CD4-positive, alpha-beta T cell (primary cell): ENCODE results near the gene PLCD3. TPM values are rescaled to one million over a fixed set of nuclear protein-coding genes. Genes with fewer than 3 reads are reported as not detected.

Experiments used
- ATAC-seq: fragments of 200-7000 bp; cut with Tn5 transposase; one replicate; pipeline ENCODE4 v1.10.0; 2022; ENCODE audit warnings: mild to moderate bottlenecking; ENCODE audit not compliant: poor library complexity
- CTCF ChIA-PET: fragments of 350-600 bp; sonication (Branson Sonifier 250); formaldehyde crosslinking; loops from one replicate; lab custom pipeline; 2021; ENCODE audit warnings: antibody characterized with exemption, inconsistent platforms; lab: Charles Lee
- POLR2A ChIA-PET: fragments of 350-600 bp; sonication (Branson Sonifier 250); formaldehyde crosslinking; loops from one replicate; lab custom pipeline; 2021; ENCODE audit warnings: antibody characterized with exemption, inconsistent platforms; lab: Charles Lee
- DNase-seq, 14 experiments: peaks; one replicate each; pipeline ENCODE4 v3.0.0-alpha.2; 2013 to 2020; ENCODE audit warnings: mixed read lengths in 2 of 14
- H3K27ac ChIP-seq, 2 donors: one replicate each; pipeline versions ENCODE4 v1.5.1 to v1.7.0; 2013; ENCODE audit warnings: low read length in 2 of 2, low read depth in 1 of 2, mild to moderate bottlenecking in 1 of 2
- H3K27me3 ChIP-seq, 2 experiments: 1 replicate in 1 of 2; 2 replicates in 1 of 2; pipeline versions ENCODE4 v1.6.1 to v1.7.0; 2013; ENCODE audit warnings: low read length in 2 of 2, control low read depth in 1 of 2, mild to moderate bottlenecking in 1 of 2, moderate library complexity in 1 of 2; ENCODE audit not compliant: insufficient read depth in 2 of 2, control insufficient read depth in 1 of 2
- H3K36me3 ChIP-seq: one replicate; pipeline ENCODE4 v1.6.1; 2013; ENCODE audit warnings: low read length, control low read depth; ENCODE audit not compliant: insufficient read depth
- H3K4me1 ChIP-seq: one replicate; pipeline ENCODE4 v1.6.1; 2013; ENCODE audit warnings: low read length, control low read depth; ENCODE audit not compliant: insufficient read depth
- H3K4me3 ChIP-seq: one replicate; pipeline ENCODE4 v1.5.1; 2013; ENCODE audit warnings: mild to moderate bottlenecking, low read length, moderate library complexity
- H3K9me3 ChIP-seq, 2 experiments: 1 replicate in 1 of 2; 2 replicates in 1 of 2; pipeline versions ENCODE4 v1.6.1 to v1.7.0; 2013; ENCODE audit warnings: low read length in 2 of 2, mild to moderate bottlenecking in 2 of 2, control low read depth in 1 of 2, moderate library complexity in 1 of 2; ENCODE audit not compliant: control insufficient read depth in 1 of 2, insufficient read depth in 1 of 2
- H3K27ac Mint-ChIP-seq: one replicate; pipeline ENCODE4 v1.8.0; 2020; ENCODE audit warnings: mixed read lengths
- H3K27me3 Mint-ChIP-seq: one replicate; pipeline ENCODE4 v1.8.0; 2021; ENCODE audit warnings: mixed read lengths
- H3K36me3 Mint-ChIP-seq: one replicate; pipeline ENCODE4 v1.8.0; 2021; ENCODE audit warnings: low read depth, mixed read lengths
- H3K4me1 Mint-ChIP-seq: one replicate; pipeline ENCODE4 v1.8.0; 2021; ENCODE audit warnings: low read depth, mixed read lengths
- H3K4me3 Mint-ChIP-seq: one replicate; pipeline ENCODE4 v1.8.0; 2020; ENCODE audit warnings: mild to moderate bottlenecking, mixed read lengths
- H3K9me3 Mint-ChIP-seq: one replicate; pipeline ENCODE4 v1.8.0; 2020; ENCODE audit warnings: mixed read lengths
- intact Hi-C, 2 experiments: fragments of 100-400 bp; cut with DNase I in 1 of 2; cut with micrococcal nuclease in 1 of 2; formaldehyde crosslinking; loops; one replicate each; pipeline versions ENCODE4 v1.15.1 to v1.9.0; 2023 to 2025; cut with DNase I, micrococcal nuclease
- total RNA-seq, 174 experiments: library from RNA in 2 of 174; stranded (reverse) in 2 of 174; gene quantifications; one replicate each; pipeline ENCODE4 v1.2.3 and lab custom pipeline; 2021 to 2026
- TF ChIP-seq, protein P1 (sequence below): fragments of 200-600 bp; IDR thresholded peaks from one replicate; pipeline ENCODE4 v1.8.0; 2022; ENCODE audit warnings: antibody characterized with exemption, mild to moderate bottlenecking

PLCD3 gene
- total RNA-seq, 2 experiments from 2014 or later = 1.8 to 2.4 TPM

DNA sequence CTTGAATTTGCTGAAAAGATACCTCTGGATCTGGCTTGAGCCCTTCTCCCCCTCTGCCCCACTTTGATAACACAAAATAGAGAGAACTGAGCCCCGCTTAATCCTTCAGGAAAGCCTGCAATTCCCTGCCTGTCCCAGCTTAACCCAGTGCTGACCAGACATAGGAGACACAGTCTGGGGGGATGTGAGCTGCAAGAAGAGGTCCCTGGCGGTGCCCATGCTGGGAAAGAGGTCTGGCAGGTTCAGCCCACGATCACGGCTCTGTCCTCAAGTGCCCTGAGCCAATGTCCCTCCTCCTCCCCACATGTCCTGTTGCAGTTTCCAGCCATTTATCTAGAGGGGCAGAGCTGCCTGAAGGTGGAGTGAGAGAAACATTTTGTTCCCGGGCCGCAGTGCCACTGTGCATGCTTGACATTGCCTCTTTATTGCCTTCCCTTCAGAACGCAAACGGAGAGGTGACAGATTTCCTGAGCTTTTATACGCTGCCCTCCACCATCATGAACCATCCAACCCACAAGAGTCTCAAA is 29.0 kb downstream of the PLCD3 start:
- Mint-ChIP-seq H3K9me3 (no peaks in the 10 kb centered on the region), H3K4me3 (no peak overlapping the region), H3K27ac (no peak overlapping the region), H3K36me3 (peaks cover 73% of the 10 kb centered on the region), H3K27me3 (no peaks in the 10 kb centered on the region), H3K4me1 (peaks cover 7% of the 10 kb centered on the region)
- no peak overlapping the region for H3K4me3 ChIP-seq
- intact Hi-C loops = no loop called here
- H3K27me3 ChIP-seq = no peaks in the 10 kb centered on the region
- H3K9me3 ChIP-seq = no peaks in the 10 kb centered on the region
- peaks cover 86% of the 10 kb centered on the region for H3K36me3 ChIP-seq
- ChIA-PET CTCF (no interaction called here), POLR2A (no interaction called here)
- H3K27ac ChIP-seq = no peak overlapping the region
- ATAC-seq (no peak), DNase-seq (no peak)
- H3K4me1 ChIP-seq = no peaks in the 10 kb centered on the region
- TF ChIP-seq, protein P1, sequence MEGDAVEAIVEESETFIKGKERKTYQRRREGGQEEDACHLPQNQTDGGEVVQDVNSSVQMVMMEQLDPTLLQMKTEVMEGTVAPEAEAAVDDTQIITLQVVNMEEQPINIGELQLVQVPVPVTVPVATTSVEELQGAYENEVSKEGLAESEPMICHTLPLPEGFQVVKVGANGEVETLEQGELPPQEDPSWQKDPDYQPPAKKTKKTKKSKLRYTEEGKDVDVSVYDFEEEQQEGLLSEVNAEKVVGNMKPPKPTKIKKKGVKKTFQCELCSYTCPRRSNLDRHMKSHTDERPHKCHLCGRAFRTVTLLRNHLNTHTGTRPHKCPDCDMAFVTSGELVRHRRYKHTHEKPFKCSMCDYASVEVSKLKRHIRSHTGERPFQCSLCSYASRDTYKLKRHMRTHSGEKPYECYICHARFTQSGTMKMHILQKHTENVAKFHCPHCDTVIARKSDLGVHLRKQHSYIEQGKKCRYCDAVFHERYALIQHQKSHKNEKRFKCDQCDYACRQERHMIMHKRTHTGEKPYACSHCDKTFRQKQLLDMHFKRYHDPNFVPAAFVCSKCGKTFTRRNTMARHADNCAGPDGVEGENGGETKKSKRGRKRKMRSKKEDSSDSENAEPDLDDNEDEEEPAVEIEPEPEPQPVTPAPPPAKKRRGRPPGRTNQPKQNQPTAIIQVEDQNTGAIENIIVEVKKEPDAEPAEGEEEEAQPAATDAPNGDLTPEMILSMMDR = no peak

DNA sequence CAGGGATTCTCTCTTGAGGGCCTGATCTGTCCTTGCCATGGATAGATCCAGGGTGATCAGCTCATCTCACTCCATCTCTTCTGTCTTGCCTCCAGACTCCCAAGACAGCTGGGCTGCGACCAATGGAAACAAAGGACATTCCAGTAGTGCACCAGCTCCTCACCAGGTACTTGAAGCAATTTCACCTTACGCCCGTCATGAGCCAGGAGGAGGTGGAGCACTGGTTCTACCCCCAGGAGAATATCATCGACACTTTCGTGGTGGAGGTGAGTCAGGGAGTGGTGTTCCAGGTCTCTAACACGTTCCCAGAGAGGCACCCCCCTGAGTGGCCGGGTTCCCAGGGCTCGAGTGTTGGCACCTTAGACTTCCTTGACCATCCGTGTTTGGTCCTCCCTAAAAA is 29.5 kb downstream of the PLCD3 start:
- H3K27ac Mint-ChIP-seq = no peak overlapping the region
- H3K9me3 Mint-ChIP-seq = no peaks in the 10 kb centered on the region
- POLR2A ChIA-PET = no interaction called here
- DNase-seq (no peak), ATAC-seq (no peak)
- TF ChIP-seq, protein P1 = no peak
- CTCF ChIA-PET = no interaction called here
- Histone ChIP-seq H3K9me3 (no peaks in the 10 kb centered on the region), H3K27me3 (no peaks in the 10 kb centered on the region), H3K27ac (no peak overlapping the region), H3K4me1 (no peaks in the 10 kb centered on the region), H3K4me3 (no peak overlapping the region), H3K36me3 (peaks cover 89% of the 10 kb centered on the region)
- peaks cover 73% of the 10 kb centered on the region for H3K36me3 Mint-ChIP-seq
- no peak overlapping the region for H3K4me3 Mint-ChIP-seq
- intact Hi-C loops = no loop called here
- H3K4me1 Mint-ChIP-seq = peaks cover 7% of the 10 kb centered on the region
- H3K27me3 Mint-ChIP-seq = no peaks in the 10 kb centered on the region

DNA sequence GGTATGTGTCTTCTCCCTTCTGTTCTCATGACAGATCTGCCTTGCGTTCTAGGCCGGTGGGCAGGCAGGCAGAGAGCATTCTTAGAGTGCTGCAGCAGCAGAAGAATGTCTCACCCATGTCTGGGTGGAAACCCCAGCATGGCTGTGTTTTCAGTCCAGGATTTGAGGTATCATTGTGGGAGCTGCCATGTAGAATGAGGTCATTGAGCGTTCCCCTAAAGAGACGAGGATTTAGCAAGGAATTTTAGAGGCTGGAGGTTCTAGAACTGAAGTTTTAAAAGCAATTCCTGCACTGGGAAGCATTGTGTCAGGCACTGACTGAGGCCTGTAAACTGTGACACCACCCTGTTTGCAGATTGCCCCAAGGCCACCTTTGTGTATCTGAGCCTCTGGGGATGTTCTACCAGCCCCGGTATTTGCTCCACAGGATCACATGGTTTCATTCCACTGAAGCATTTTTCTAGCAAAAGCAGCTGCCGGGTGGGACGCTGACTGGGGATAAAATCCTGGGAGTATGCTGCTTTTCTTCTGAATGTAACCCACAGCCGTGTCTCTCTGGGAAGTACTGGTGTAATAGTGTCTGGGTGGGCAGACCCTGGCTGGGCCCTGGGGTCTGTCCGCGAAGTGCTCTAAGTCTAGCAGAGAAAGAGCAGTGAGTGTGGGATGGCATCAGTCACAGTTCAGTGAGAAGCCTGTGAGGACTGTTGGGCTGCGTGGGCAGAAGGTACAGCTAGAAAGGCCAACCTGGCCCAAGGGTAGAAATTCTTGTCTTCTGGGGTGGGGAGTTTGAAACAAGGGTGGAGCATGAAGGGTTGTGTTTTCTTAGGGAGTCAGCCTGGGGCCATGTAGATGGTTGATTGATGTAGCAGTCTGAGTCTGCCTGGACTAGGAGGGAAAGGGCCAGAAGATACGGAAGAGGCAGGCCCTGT is 30.2 kb downstream of the PLCD3 start:
- Histone ChIP-seq H3K36me3 (peaks cover 89% of the 10 kb centered on the region), H3K27ac (no peak overlapping the region), H3K9me3 (no peaks in the 10 kb centered on the region), H3K4me3 (no peak overlapping the region), H3K27me3 (no peaks in the 10 kb centered on the region), H3K4me1 (no peaks in the 10 kb centered on the region)
- Mint-ChIP-seq H3K36me3 (peaks cover 78% of the 10 kb centered on the region), H3K4me1 (peaks cover 7% of the 10 kb centered on the region), H3K27me3 (no peaks in the 10 kb centered on the region), H3K27ac (no peak overlapping the region), H3K4me3 (no peak overlapping the region), H3K9me3 (no peaks in the 10 kb centered on the region)
- ChIA-PET CTCF (no interaction called here), POLR2A (no interaction called here)
- TF ChIP-seq, protein P1 = no peak
- DNase-seq = no peak
- intact Hi-C loops = loop anchor here in 1 of 2 experiments (2.0 kb wide), 1 partner anchor 331 kb away; no protein-coding TSS in a partner anchor
- no peak for ATAC-seq
